ENCODE measurements around the gene TXNIP.

Gene TXNIP

GRCh38 chr1:145958734-145959133 lies 37.6 kb downstream of the TXNIP start:
- DNase-seq (ENCODE audit: extremely low read depth, low read depth) = no peak
- H3K4me3 ChIP-seq (replicated peaks; ENCODE audit: low read depth, low read length) = no peak overlapping the region
- no peak for TF ChIP-seq CTCF (IDR thresholded peaks at IDR 0.05; ENCODE audit: low read depth, low read length, missing control alignments)

GRCh38 chr1:145957443-145958319 lies 38.7 kb downstream of the TXNIP start, which contains the start of gene LIX1L:
Gene LIX1L, minus strand, starts transcription at chr1:145958017. Its CDS starts 90 bp downstream, at chr1:145957927.
- TF ChIP-seq CTCF (IDR thresholded peaks at IDR 0.05; ENCODE audit: low read depth, low read length, missing control alignments) = no peak
- H3K4me3 ChIP-seq (replicated peaks; ENCODE audit: low read depth, low read length) = peak within 1 kb of the TSS; percentile 56
- peak; percentile 92 for DNase-seq (ENCODE audit: extremely low read depth, low read depth)

DNA sequence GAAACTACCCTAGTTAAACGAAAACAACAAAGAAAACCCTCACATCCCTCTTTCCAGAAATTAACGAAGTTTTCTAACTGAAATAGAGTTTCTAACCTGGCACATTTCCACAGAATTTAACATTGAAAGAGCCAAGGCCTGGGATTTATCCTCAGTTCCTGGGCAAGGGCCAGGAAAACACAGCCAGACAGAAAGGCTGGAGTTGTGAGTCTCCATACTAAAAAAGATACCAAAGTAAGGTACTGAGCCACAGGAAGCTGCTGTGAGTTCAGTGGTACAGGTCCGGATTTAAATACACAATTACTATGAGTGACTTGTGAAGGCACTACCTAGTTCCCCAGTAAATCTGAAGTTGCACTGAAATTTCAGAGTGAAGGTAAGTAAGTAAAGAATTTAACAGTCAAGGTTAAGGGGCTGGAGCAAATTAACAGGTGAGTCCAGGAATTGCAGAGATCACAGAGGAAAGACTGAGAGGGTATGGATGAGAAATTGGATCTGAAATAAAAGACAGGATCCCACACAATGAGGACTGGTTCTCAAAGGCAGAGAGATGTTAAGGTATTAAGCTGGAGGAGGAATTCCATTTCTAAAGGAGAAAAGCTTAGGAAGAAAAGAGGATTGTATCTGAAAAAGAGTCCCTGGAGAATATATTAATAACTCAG lies 39.5 kb downstream of the TXNIP start:
- peak overlapping the region; percentile 56 for H3K4me3 ChIP-seq (replicated peaks; ENCODE audit: low read depth, low read length)
- no peak for DNase-seq (ENCODE audit: extremely low read depth, low read depth)
- no peak for TF ChIP-seq CTCF (IDR thresholded peaks at IDR 0.05; ENCODE audit: low read depth, low read length, missing control alignments)

DNA sequence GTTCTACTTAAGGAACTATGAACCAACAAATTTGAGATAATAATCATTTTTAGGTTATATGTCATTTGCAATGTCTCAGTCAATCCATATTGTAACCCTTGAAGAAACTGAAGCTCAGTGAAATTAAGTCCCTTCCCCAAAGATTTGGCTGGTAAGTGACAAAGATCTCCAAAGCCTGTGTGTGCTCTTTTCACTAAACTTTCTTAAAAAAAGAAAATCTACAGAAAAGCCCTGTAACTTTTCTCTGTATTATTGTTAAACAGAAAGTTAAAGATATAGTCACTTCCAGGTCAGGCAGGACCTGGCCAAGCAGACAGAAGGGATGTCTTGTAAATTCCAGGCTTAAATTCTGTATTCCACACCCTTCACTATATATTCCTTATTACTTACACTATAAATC lies 40.0 kb downstream of the TXNIP start:
- no peak for TF ChIP-seq CTCF (IDR thresholded peaks at IDR 0.05; ENCODE audit: low read depth, low read length, missing control alignments)
- DNase-seq (ENCODE audit: extremely low read depth, low read depth) = no peak
- peak overlapping the region; percentile 56 for H3K4me3 ChIP-seq (replicated peaks; ENCODE audit: low read depth, low read length)

- H3K4me3 ChIP-seq (replicated peaks; ENCODE audit: low read depth, low read length) = peak overlapping the region; percentile 56
- no peak for TF ChIP-seq CTCF (IDR thresholded peaks at IDR 0.05; ENCODE audit: low read depth, low read length, missing control alignments)
- DNase-seq (ENCODE audit: extremely low read depth, low read depth) = no peak
Measured at GRCh38 chr1:145955436-145955835, 40.9 kb downstream of the TXNIP start.

- no peak for TF ChIP-seq CTCF (IDR thresholded peaks at IDR 0.05; ENCODE audit: low read depth, low read length, missing control alignments)
- no peak for DNase-seq (ENCODE audit: extremely low read depth, low read depth)
- H3K4me3 ChIP-seq (replicated peaks; ENCODE audit: low read depth, low read length) = no peak overlapping the region
Measured at GRCh38 chr1:145953861-145954260, 42.5 kb downstream of the TXNIP start.

All from HFF-Myc (cell line).